Muscle layer of duodenum (tissue), 2 donors: ENCODE data around the gene UBE2O.

ENCODE experiments used
- H3K27ac ChIP-seq: one replicate; pipeline ENCODE4 v1.7.0; 2013; ENCODE audit warnings: mild to moderate bottlenecking, low read length
- H3K27me3 ChIP-seq: one replicate; pipeline ENCODE4 v1.7.0; 2013; ENCODE audit warnings: low read depth, mild to moderate bottlenecking, control low read depth, low read length
- H3K36me3 ChIP-seq, 2 donors: one replicate each; pipeline ENCODE4 v1.7.0; 2013; ENCODE audit warnings: low read length in 2 of 2, control low read depth in 1 of 2, mild to moderate bottlenecking in 1 of 2; ENCODE audit not compliant: insufficient read depth in 2 of 2, control insufficient read depth in 1 of 2
- H3K4me1 ChIP-seq, 2 donors: one replicate each; pipeline ENCODE4 v1.7.0; 2013; ENCODE audit warnings: low read length in 2 of 2, mild to moderate bottlenecking in 2 of 2, control low read depth in 1 of 2, moderate library complexity in 1 of 2; ENCODE audit not compliant: insufficient read depth in 2 of 2, control insufficient read depth in 1 of 2
- H3K4me3 ChIP-seq, 2 donors: one replicate each; pipeline ENCODE4 v1.7.0; 2013; ENCODE audit warnings: low read length in 2 of 2, low read depth in 1 of 2, mild to moderate bottlenecking in 1 of 2
- H3K9me3 ChIP-seq, 2 donors: one replicate each; pipeline ENCODE4 v1.7.0; 2013; ENCODE audit warnings: low read length in 2 of 2, control low read depth in 1 of 2, mild to moderate bottlenecking in 1 of 2; ENCODE audit not compliant: control insufficient read depth in 1 of 2
- donor health status: healthy.

Gene UBE2O

GRCh38 chr17:76472726-76473125 lies 19.8 kb upstream of the UBE2O start:
- Histone ChIP-seq H3K36me3 (peaks cover 0 to 17% of the 10 kb centered on the region in 2 donors), H3K27ac (no peak overlapping the region), H3K27me3 (no peaks in the 10 kb centered on the region), H3K4me1 (no peaks in the 10 kb centered on the region), H3K4me3 (no peak overlapping the region), H3K9me3 (no peaks in the 10 kb centered on the region)

- no peak overlapping the region for H3K27ac ChIP-seq
- H3K27me3 ChIP-seq, result no peaks in the 10 kb centered on the region
- peaks cover 0 to 17% of the 10 kb centered on the region in 2 donors for H3K36me3 ChIP-seq
- H3K4me3 ChIP-seq, result no peak overlapping the region
- no peaks in the 10 kb centered on the region for H3K9me3 ChIP-seq
- no peaks in the 10 kb centered on the region for H3K4me1 ChIP-seq
These were observed 19.3 kb upstream of the UBE2O start for GRCh38 chr17:76472258-76472645.

GRCh38 chr17:76471498-76472257 lies 18.7 kb upstream of the UBE2O start:
- H3K36me3 ChIP-seq, result peaks cover 0 to 17% of the 10 kb centered on the region in 2 donors
- H3K4me3 ChIP-seq, result no peak overlapping the region
- H3K27ac ChIP-seq, result no peak overlapping the region
- H3K9me3 ChIP-seq, result no peaks in the 10 kb centered on the region
- no peaks in the 10 kb centered on the region for H3K4me1 ChIP-seq
- H3K27me3 ChIP-seq, result no peaks in the 10 kb centered on the region

GRCh38 chr17:76469991-76470739 lies 17.2 kb upstream of the UBE2O start:
- Histone ChIP-seq H3K36me3 (peaks cover 0 to 17% of the 10 kb centered on the region in 2 donors), H3K4me1 (no peaks in the 10 kb centered on the region), H3K4me3 (no peak overlapping the region), H3K9me3 (no peaks in the 10 kb centered on the region), H3K27ac (no peak overlapping the region), H3K27me3 (no peaks in the 10 kb centered on the region)

- Histone ChIP-seq H3K27me3 (no peaks in the 10 kb centered on the region), H3K27ac (no peak overlapping the region), H3K4me1 (no peaks in the 10 kb centered on the region), H3K36me3 (peaks cover 0 to 17% of the 10 kb centered on the region in 2 donors), H3K9me3 (no peaks in the 10 kb centered on the region), H3K4me3 (no peak overlapping the region)
These were observed 16.4 kb upstream of the UBE2O start for GRCh38 chr17:76469076-76469990.

- no peaks in the 10 kb centered on the region for H3K4me1 ChIP-seq
- H3K36me3 ChIP-seq, result peaks cover 0 to 17% of the 10 kb centered on the region in 2 donors
- no peaks in the 10 kb centered on the region for H3K9me3 ChIP-seq
- H3K27me3 ChIP-seq, result no peaks in the 10 kb centered on the region
- H3K4me3 ChIP-seq, result no peak overlapping the region
- H3K27ac ChIP-seq, result no peak overlapping the region
These were observed 15.7 kb upstream of the UBE2O start for GRCh38 chr17:76468634-76469010.

- Histone ChIP-seq H3K4me1 (no peaks in the 10 kb centered on the region), H3K36me3 (peaks cover 0 to 14% of the 10 kb centered on the region in 2 donors), H3K27me3 (no peaks in the 10 kb centered on the region), H3K27ac (no peak overlapping the region), H3K4me3 (no peak overlapping the region), H3K9me3 (no peaks in the 10 kb centered on the region)
These were observed 15.1 kb upstream of the UBE2O start for GRCh38 chr17:76467809-76468633.

GRCh38 chr17:76467366-76467765 lies 14.4 kb upstream of the UBE2O start, which contains the start of gene AANAT:
Gene AANAT (plus strand): TSS chr17:76467603. CDS start chr17:76468747, 1,144 bp downstream.
- H3K27me3 ChIP-seq, result no peaks in the 10 kb centered on the region
- H3K4me1 ChIP-seq, result no peaks in the 10 kb centered on the region
- no peak within 1 kb of the TSS for H3K4me3 ChIP-seq
- no peak within 1 kb of the TSS for H3K27ac ChIP-seq
- no peaks in the 10 kb centered on the region for H3K9me3 ChIP-seq
- H3K36me3 ChIP-seq, result peaks cover 0 to 8% of the 10 kb centered on the region in 2 donors

GRCh38 chr17:76466775-76467130 lies 13.8 kb upstream of the UBE2O start:
- Histone ChIP-seq H3K36me3 (peaks cover 0 to 1% of the 10 kb centered on the region in 2 donors), H3K9me3 (no peaks in the 10 kb centered on the region), H3K4me1 (no peaks in the 10 kb centered on the region), H3K4me3 (no peak overlapping the region), H3K27ac (no peak overlapping the region), H3K27me3 (no peaks in the 10 kb centered on the region)

GRCh38 chr17:76462556-76463290 lies 9.8 kb upstream of the UBE2O start:
- H3K9me3 ChIP-seq, result no peaks in the 10 kb centered on the region
- H3K36me3 ChIP-seq, result no peaks in the 10 kb centered on the region
- no peaks in the 10 kb centered on the region for H3K27me3 ChIP-seq
- no peak overlapping the region for H3K4me3 ChIP-seq
- H3K4me1 ChIP-seq, result no peaks in the 10 kb centered on the region
- no peak overlapping the region for H3K27ac ChIP-seq
